RWPE2 (cell line): ENCODE data around the gene USP48.

ENCODE experiments used
- ATAC-seq: fragments of 200-7000 bp; cut with Tn5 transposase; 3 replicates; pipeline ENCODE4 v1.9.1; 2021; ENCODE audit warnings: low read depth
- DNase-seq: peaks from one replicate; pipeline ENCODE4 v3.0.0-alpha.2; 2020; ENCODE audit warnings: low spot score
- H3K27ac ChIP-seq: fragments of 450-650 bp; 2 replicates; pipeline ENCODE4 v1.5.1; 2017; ENCODE audit warnings: mild to moderate bottlenecking; ENCODE audit not compliant: poor library complexity, severe bottlenecking
- H3K27me3 ChIP-seq: fragments of 250-450 bp; sonication (Bioruptor Pico); 2 replicates; pipeline ENCODE4 v1.5.1; 2021; ENCODE audit warnings: mild to moderate bottlenecking, moderate library complexity; ENCODE audit not compliant: insufficient read depth, poor library complexity, severe bottlenecking
- H3K36me3 ChIP-seq: fragments of 250-450 bp; sonication (Bioruptor Pico); 2 replicates; pipeline ENCODE4 v1.5.1; 2020; ENCODE audit warnings: low read depth, mild to moderate bottlenecking, moderate library complexity
- H3K4me1 ChIP-seq: fragments of 250-450 bp; sonication (Bioruptor Pico); 2 replicates; pipeline ENCODE4 v1.5.1; 2021; ENCODE audit warnings: mild to moderate bottlenecking, moderate library complexity; ENCODE audit not compliant: insufficient read depth, poor library complexity, severe bottlenecking
- H3K4me3 ChIP-seq: fragments of 250-450 bp; sonication (Bioruptor Pico); 2 replicates; pipeline ENCODE4 v1.5.1; 2021; ENCODE audit warnings: mild to moderate bottlenecking, moderate library complexity; ENCODE audit not compliant: severe bottlenecking
- H3K9me3 ChIP-seq: fragments of 250-450 bp; sonication (Bioruptor Pico); 2 replicates; pipeline ENCODE4 v1.5.1; 2021; ENCODE audit warnings: mild to moderate bottlenecking, moderate library complexity; ENCODE audit not compliant: severe bottlenecking
- TF ChIP-seq, protein P1 (sequence below): fragments of 450-650 bp; IDR thresholded peaks from one replicate; pipeline ENCODE4 v1.5.1; 2017; ENCODE audit warnings: mild to moderate bottlenecking, moderate library complexity; ENCODE audit not compliant: poor library complexity, severe bottlenecking

Gene USP48

DNA sequence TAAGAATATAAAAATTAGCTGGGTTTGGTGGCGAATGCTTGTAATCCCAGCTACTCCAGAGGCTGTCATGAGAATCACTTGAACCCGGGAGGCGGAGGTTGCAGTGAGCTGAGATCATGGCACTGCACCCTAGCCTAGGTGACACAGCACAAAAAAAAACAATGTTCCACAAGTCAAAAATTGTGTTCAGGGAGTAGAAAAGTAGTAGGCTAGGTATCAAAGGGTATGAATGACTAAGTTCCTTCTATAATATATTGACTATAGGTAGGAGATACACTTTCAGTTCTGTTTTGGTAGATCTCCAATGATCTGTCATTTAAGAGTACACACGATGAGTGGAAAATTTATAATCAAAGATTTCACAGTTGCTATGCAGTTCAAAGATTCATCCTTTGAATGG, 16.7 kb downstream of the USP48 start:
- TF ChIP-seq, protein P1, sequence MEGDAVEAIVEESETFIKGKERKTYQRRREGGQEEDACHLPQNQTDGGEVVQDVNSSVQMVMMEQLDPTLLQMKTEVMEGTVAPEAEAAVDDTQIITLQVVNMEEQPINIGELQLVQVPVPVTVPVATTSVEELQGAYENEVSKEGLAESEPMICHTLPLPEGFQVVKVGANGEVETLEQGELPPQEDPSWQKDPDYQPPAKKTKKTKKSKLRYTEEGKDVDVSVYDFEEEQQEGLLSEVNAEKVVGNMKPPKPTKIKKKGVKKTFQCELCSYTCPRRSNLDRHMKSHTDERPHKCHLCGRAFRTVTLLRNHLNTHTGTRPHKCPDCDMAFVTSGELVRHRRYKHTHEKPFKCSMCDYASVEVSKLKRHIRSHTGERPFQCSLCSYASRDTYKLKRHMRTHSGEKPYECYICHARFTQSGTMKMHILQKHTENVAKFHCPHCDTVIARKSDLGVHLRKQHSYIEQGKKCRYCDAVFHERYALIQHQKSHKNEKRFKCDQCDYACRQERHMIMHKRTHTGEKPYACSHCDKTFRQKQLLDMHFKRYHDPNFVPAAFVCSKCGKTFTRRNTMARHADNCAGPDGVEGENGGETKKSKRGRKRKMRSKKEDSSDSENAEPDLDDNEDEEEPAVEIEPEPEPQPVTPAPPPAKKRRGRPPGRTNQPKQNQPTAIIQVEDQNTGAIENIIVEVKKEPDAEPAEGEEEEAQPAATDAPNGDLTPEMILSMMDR, result no peak
- Histone ChIP-seq H3K27me3 (no peaks in the 10 kb centered on the region), H3K4me1 (peaks cover 12% of the 10 kb centered on the region)

DNA sequence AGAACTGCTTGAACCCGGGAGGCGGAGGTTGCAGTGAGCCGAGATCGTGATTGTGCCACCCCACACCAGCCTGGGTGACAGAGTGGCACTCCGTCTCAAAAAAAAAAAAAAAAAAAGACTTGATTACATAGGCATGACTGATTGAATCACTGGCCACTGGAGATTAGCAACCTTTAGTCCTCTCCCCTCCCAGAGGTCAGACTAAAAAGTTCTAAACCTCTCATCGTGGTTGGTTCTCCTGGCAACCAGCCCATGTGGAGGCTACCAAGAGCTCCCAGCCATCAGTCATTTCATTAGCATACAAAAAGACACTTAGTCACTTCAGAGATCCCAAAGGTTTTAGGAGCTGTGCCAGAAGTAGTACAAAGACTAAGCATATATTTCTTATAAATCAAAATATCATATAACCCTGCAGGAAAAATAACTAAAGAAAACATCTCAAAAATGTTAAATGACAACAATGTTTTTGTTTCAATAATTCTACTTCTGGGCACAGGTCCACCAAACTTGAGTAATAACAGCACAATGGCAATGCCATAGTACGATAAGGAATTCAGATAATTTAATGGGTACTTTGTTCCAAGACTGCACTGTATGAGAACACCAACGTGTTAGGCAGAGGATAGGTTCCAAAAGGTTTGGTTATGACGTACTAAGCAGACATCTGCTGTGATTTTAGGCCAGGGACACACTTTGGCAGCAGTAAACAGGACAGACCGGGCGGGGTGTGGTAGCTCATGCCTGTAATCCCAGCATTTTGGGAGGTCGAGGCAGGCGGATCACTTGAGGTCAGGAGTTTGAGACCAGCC, 18.1 kb downstream of the USP48 start:
- H3K36me3 ChIP-seq, result no peaks in the 10 kb centered on the region
- H3K4me3 ChIP-seq, result no peak overlapping the region
- peak; percentile 89 for ATAC-seq
- peak overlapping the region; percentile 87 for H3K27ac ChIP-seq
- no peaks in the 10 kb centered on the region for H3K9me3 ChIP-seq
- H3K4me1 ChIP-seq, result peaks cover 12% of the 10 kb centered on the region
- DNase-seq, result peak; percentile 84
- TF ChIP-seq, protein P1, result no peak
- no peaks in the 10 kb centered on the region for H3K27me3 ChIP-seq

More for the DNA sequence above, 16.7 kb downstream of the USP48 start:
- Histone ChIP-seq H3K4me3 (no peak overlapping the region), H3K27ac (peak overlapping the region; percentile 87), H3K9me3 (no peaks in the 10 kb centered on the region), H3K36me3 (no peaks in the 10 kb centered on the region)
- DNase-seq, result no peak
- no peak for ATAC-seq

DNA sequence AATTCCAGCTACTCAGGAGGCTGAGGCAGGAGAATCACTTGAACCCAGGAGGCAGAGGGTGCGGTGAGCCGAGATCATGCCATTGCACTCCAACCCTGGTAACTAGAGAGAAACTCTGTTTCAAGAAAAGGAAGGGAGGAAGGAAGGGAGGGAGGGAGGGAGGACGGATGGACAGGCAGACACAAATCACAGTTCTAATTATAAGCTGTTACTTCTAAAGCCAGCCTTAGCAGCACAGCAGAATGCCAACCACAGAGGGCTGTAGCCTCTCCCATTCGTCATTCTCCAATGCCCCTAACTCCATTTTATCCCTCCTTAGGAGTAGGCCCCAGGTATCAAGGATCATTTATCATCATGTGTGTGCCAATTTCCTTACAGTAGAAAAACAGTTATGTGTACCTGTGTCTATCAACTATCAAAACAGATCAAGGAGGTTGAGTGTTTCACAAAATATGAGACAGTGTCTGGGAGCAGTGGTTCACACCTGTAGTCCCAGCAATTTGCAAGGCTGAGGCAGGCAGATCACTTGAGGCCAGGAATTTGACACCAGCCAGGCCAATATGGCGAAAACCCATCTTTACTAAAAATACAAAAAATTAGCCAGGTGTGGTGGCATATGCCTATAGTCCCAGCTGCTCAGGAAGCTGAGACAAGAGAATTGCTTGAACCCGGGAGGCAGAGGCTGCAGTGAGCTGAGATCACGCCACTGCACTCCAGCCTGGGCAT, 19.1 kb downstream of the USP48 start:
- H3K27ac ChIP-seq, result peak overlapping the region; percentile 87

DNA sequence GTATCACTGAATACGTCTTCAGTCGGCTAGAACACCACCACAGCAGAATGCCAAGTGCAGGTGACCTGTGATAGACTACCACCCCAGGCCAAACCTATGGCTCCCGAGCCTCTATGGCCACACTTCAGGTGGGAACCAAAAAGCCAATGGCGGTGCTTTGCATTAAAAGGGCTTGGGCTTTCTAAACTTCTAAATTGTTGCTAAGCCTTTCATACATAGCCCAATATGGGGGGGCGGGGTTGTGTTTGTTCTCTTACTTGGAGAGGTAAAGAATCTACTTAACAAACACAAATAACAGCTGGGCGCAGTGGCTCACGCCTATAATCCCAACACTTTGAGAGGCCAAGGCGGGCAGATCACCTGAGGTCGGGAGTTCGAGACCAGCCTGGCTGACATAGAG, 19.7 kb downstream of the USP48 start:
- Histone ChIP-seq H3K27ac (no peak overlapping the region), H3K9me3 (no peaks in the 10 kb centered on the region), H3K36me3 (no peaks in the 10 kb centered on the region), H3K4me3 (no peak overlapping the region), H3K4me1 (peaks cover 12% of the 10 kb centered on the region), H3K27me3 (no peaks in the 10 kb centered on the region)
- DNase-seq, result no peak
- TF ChIP-seq, protein P1, result no peak
- no peak for ATAC-seq

More for the DNA sequence above, 19.1 kb downstream of the USP48 start:
- Histone ChIP-seq H3K4me3 (no peak overlapping the region), H3K4me1 (peaks cover 12% of the 10 kb centered on the region), H3K9me3 (no peaks in the 10 kb centered on the region), H3K27me3 (no peaks in the 10 kb centered on the region), H3K36me3 (no peaks in the 10 kb centered on the region)
- TF ChIP-seq, protein P1, result no peak
- DNase-seq (no peak), ATAC-seq (no peak)
